ENCODE measurements around the gene CACNA1D.

GRCh38 chr3:53822331-53822741, 327.9 kb downstream of the CACNA1D start:
- no peak for TF ChIP-seq CTCF (IDR thresholded peaks at IDR 0.05)
- TF ChIP-seq EP300 (IDR thresholded peaks at IDR 0.05) = no peak
- no peak for TF ChIP-seq POLR2A (IDR thresholded peaks at IDR 0.05)
